ENCODE results near the gene GRIK1. TPM values are rescaled to one million over a fixed set of nuclear protein-coding genes. Genes with fewer than 3 reads are reported as not detected.

GRIK1 gene
- total RNA-seq, 2 donors from 2014 or later: 0.11 TPM; not detected in 1

- TF ChIP-seq, protein P1, sequence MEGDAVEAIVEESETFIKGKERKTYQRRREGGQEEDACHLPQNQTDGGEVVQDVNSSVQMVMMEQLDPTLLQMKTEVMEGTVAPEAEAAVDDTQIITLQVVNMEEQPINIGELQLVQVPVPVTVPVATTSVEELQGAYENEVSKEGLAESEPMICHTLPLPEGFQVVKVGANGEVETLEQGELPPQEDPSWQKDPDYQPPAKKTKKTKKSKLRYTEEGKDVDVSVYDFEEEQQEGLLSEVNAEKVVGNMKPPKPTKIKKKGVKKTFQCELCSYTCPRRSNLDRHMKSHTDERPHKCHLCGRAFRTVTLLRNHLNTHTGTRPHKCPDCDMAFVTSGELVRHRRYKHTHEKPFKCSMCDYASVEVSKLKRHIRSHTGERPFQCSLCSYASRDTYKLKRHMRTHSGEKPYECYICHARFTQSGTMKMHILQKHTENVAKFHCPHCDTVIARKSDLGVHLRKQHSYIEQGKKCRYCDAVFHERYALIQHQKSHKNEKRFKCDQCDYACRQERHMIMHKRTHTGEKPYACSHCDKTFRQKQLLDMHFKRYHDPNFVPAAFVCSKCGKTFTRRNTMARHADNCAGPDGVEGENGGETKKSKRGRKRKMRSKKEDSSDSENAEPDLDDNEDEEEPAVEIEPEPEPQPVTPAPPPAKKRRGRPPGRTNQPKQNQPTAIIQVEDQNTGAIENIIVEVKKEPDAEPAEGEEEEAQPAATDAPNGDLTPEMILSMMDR (IDR thresholded peaks at IDR 0.05): no peak
- Histone ChIP-seq H3K36me3 (no peaks in the 10 kb centered on the region), H3K9ac (ENCODE audit: low read depth in 2 of 2, low read length in 2 of 2) (no peak overlapping the region), H3K27me3 (no peaks in the 10 kb centered on the region), H3K9me3 (no peaks in the 10 kb centered on the region), H3K27ac (no peak overlapping the region), H3K4me3 (no peak overlapping the region), H3K4me1 (no peaks in the 10 kb centered on the region)
- no peak for DNase-seq
- intact Hi-C loops (cut with DNase I): no loop called here
Observed at GRCh38 chr21:29762570-29763082, 177.2 kb downstream of the GRIK1 start.

DNA sequence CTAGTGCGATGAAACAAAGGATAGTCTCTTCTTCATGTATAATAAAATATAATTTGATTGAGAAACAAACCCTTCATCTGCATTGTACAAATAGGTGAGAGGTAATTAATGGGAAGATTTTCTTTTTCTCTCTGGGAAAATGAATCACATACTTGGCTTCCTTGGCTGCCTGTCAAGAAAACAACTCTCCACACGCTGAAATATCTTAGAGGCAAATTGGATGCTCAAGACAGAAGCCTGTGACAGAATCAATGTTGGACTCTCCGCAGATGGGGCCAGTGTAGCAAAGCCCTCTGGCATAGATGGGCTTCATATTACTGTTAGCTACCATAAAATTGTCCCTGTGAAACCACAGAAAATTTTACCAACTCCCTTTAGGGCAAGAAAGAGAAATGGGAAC, 186.6 kb downstream of the GRIK1 start:
- Histone ChIP-seq H3K9ac (ENCODE audit: low read depth in 2 of 2, low read length in 2 of 2) (no peak overlapping the region), H3K36me3 (no peaks in the 10 kb centered on the region), H3K4me1 (no peaks in the 10 kb centered on the region), H3K4me3 (no peak overlapping the region), H3K9me3 (no peaks in the 10 kb centered on the region), H3K27me3 (no peaks in the 10 kb centered on the region), H3K27ac (no peak overlapping the region)
- TF ChIP-seq, protein P1 (IDR thresholded peaks at IDR 0.05): no peak
- DNase-seq: no peak
- intact Hi-C loops (cut with DNase I): no loop called here

DNA sequence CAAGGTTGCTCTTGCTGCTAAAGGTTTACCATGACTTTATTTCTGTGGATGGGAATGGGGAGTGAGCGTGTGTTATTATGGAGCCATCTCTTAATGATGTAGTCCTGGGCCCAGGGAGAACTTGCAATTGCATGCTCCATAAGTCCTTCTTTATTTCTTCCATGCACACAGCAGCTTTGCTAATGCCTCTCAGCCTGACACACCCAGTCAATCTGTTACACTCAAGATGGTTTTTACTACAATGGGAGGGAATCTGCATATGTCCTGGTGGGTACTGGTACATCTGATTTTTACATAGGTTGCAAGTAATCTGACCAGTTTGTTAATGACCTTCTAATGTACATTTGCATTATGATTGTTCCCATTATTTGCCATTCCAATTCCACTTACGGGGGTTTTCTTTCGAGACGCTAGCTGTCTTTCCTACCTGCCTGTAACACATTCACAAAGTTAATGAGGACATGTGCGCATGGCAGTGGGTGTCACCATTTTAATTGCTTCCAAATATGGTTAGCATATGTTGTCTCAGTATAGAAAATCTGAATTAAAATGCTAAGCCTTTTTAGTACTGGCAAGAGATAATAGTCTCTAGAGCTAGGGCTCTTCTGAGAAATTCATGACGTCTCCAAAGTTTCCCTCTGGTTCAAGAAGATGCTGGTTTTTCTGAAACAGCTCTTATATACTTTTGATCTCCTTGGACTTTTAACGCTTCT, 188.2 kb downstream of the GRIK1 start:
- Histone ChIP-seq H3K9me3 (no peaks in the 10 kb centered on the region), H3K9ac (ENCODE audit: low read depth in 2 of 2, low read length in 2 of 2) (no peak overlapping the region), H3K4me1 (no peaks in the 10 kb centered on the region), H3K4me3 (no peak overlapping the region), H3K27me3 (no peaks in the 10 kb centered on the region), H3K27ac (no peak overlapping the region), H3K36me3 (no peaks in the 10 kb centered on the region)
- no peak for DNase-seq
- intact Hi-C loops (cut with DNase I): no loop called here
- TF ChIP-seq, protein P1 (IDR thresholded peaks at IDR 0.05): no peak

DNA sequence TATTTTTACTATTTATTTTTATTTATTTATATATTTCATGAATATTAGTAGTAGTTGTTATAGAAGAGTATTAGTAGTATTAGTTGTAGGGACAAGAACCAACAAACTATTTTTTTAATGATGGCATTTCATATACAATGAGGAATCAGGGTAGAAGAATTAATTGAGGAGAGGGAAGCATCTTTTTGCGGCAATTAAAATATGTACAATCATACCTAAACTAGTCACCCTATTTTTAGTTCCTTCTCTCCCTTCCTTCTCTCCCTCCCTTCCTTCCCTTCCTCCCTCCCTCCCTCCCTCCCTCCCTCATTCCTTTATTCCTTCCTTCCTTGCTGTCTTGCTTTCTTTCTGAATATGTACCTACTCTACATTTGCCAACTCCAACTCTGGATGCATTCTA, 189.8 kb downstream of the GRIK1 start:
- TF ChIP-seq, protein P1 (IDR thresholded peaks at IDR 0.05): no peak
- Histone ChIP-seq H3K4me3 (no peak overlapping the region), H3K4me1 (no peaks in the 10 kb centered on the region), H3K9me3 (no peaks in the 10 kb centered on the region), H3K27ac (no peak overlapping the region), H3K9ac (ENCODE audit: low read depth in 2 of 2, low read length in 2 of 2) (no peak overlapping the region), H3K36me3 (no peaks in the 10 kb centered on the region), H3K27me3 (no peaks in the 10 kb centered on the region)
- intact Hi-C loops (cut with DNase I): no loop called here
- DNase-seq: no peak

- Histone ChIP-seq H3K9me3 (no peaks in the 10 kb centered on the region), H3K36me3 (no peaks in the 10 kb centered on the region), H3K9ac (ENCODE audit: low read depth in 2 of 2, low read length in 2 of 2) (no peak overlapping the region), H3K4me3 (no peak overlapping the region), H3K27me3 (no peaks in the 10 kb centered on the region), H3K4me1 (no peaks in the 10 kb centered on the region), H3K27ac (no peak overlapping the region)
- intact Hi-C loops (cut with DNase I): no loop called here
- no peak for DNase-seq
- TF ChIP-seq, protein P1 (IDR thresholded peaks at IDR 0.05): no peak
Observed at GRCh38 chr21:29749223-29749622, 190.6 kb downstream of the GRIK1 start.

All from colonic mucosa (tissue), 4 donors.